OCI-LY3 (cell line): ENCODE measurements around the gene MAP3K12.
A peak's percentile ranks its signal among the peaks of the same experiment; 100 is the strongest.

Experiments used
- H2AFZ ChIP-seq: fragments of 200-600, 300-600 bp; shearing (Covaris generic); 2 replicates; pipeline ENCODE4 v1.6.0; 2014; ENCODE audit warnings: antibody characterized with exemption, low read depth, low read length
- H3K27ac ChIP-seq: fragments of 200-600, 300-600 bp; sonication (generic); 2 replicates; pipeline ENCODE4 v1.5.1; 2014; ENCODE audit warnings: mild to moderate bottlenecking, low read length, moderate library complexity, mixed read lengths
- H3K27me3 ChIP-seq: fragments of 200-600, 300-600 bp; sonication (generic); 2 replicates; pipeline ENCODE4 v1.6.1; 2014; ENCODE audit warnings: low read depth, low read length, mixed read lengths
- H3K36me3 ChIP-seq: fragments of 200-600, 300-600 bp; sonication (generic); replicated peaks from 2 replicates; pipeline ENCODE3; 2014; ENCODE audit warnings: low read depth, low read length, mixed read lengths
- H3K4me1 ChIP-seq: fragments of 300-600, 200-600 bp; sonication (generic); 2 replicates; pipeline ENCODE4 v1.6.1; 2014; ENCODE audit warnings: low read length, mixed read lengths
- H3K4me2 ChIP-seq: fragments of 200-600, 300-600 bp; sonication (generic); 2 replicates; pipeline ENCODE4 v1.6.1; 2014; ENCODE audit warnings: low read length, mixed read lengths
- H3K4me3 ChIP-seq: fragments of 300-600, 200-600 bp; sonication (generic); 2 replicates; pipeline ENCODE4 v1.5.1; 2014; ENCODE audit warnings: antibody characterized with exemption, mild to moderate bottlenecking, low read length, moderate library complexity
- H3K79me2 ChIP-seq: fragments of 300-600, 200-600 bp; shearing (Covaris generic); 2 replicates; pipeline ENCODE4 v1.6.1; 2014; ENCODE audit warnings: mild to moderate bottlenecking, low read length, mixed read lengths
- H3K9ac ChIP-seq: fragments of 300-600, 200-600 bp; shearing (Covaris generic); 2 replicates; pipeline ENCODE4 v1.6.0; 2014; ENCODE audit warnings: mild to moderate bottlenecking, low read length, moderate library complexity
- H3K9me3 ChIP-seq: fragments of 200-600, 300-600 bp; shearing (Covaris generic); 2 replicates; pipeline ENCODE4 v1.6.1; 2014; ENCODE audit warnings: low read length, mixed read lengths; ENCODE audit not compliant: insufficient read depth
- H4K20me1 ChIP-seq: fragments of 200-600, 300-600 bp; sonication (generic); 2 replicates; pipeline ENCODE4 v1.6.1; 2016; ENCODE audit warnings: low read length, mixed read lengths; ENCODE audit not compliant: insufficient read depth
- EZH2phosphoT487 ChIP-seq: fragments of 200-600 bp; shearing (Covaris generic); IDR thresholded peaks from 2 replicates; pipeline ENCODE4 v1.6.1; 2018; ENCODE audit warnings: antibody characterized with exemption, mixed run types, low read depth
- TF ChIP-seq, protein P1 (sequence below): fragments of 200-600, 300-600 bp; sonication (generic); IDR thresholded peaks from 2 replicates; pipeline ENCODE4 v1.5.1; 2014; ENCODE audit warnings: antibody characterized with exemption, low read length, low read depth

Gene MAP3K12

DNA sequence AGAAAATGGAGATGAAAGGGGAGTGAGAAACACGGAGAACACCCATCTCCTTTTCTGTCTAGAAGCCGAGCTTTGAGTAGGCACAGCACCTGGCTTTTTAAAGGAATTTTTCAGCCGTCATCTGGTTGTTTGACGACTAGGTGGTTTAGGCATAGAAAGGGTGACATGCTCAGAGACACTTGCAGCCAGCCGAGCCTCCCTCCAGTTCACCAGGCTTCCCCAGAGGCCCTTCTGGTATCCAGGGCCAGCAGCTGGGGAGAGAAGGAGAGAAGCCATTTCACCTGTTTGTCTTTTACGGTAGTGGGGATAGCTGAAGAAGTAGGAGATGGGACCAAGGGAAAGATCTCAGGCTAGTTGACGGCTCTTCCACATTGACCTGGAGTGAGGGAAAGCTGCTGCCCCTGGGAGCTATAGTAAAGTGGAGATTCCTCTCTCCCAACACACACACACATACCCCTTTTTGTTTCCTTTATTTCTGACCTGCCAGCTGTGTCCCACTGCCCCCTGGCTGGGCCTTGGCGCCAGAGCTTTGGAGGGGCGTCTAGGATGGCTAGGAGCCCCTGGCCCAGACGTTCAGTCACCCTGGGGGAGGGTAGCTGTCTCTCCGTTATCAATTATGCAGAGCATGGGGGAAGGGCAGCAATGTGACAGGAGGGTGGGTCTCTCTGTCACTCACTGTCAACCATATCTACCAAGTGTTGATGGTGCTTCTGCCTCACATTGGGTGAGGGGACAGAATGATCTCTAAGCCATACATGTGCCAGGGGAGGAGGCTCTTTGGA, 5.5 kb downstream of the MAP3K12 start:
- no peaks in the 10 kb centered on the region for H3K9me3 ChIP-seq
- H3K36me3 ChIP-seq, result no peaks in the 10 kb centered on the region
- H2AFZ ChIP-seq, result peak overlapping the region; percentile 69
- H3K4me1 ChIP-seq, result peaks cover 12% of the 10 kb centered on the region
- H3K4me3 ChIP-seq, result peak overlapping the region; percentile 82
- peak overlapping the region; percentile 12; the same call in 1 of the 2 replicates for H3K27ac ChIP-seq
- H3K4me2 ChIP-seq, result peak overlapping the region; percentile 72
- no peak for TF ChIP-seq EZH2phosphoT487
- TF ChIP-seq, protein P1, sequence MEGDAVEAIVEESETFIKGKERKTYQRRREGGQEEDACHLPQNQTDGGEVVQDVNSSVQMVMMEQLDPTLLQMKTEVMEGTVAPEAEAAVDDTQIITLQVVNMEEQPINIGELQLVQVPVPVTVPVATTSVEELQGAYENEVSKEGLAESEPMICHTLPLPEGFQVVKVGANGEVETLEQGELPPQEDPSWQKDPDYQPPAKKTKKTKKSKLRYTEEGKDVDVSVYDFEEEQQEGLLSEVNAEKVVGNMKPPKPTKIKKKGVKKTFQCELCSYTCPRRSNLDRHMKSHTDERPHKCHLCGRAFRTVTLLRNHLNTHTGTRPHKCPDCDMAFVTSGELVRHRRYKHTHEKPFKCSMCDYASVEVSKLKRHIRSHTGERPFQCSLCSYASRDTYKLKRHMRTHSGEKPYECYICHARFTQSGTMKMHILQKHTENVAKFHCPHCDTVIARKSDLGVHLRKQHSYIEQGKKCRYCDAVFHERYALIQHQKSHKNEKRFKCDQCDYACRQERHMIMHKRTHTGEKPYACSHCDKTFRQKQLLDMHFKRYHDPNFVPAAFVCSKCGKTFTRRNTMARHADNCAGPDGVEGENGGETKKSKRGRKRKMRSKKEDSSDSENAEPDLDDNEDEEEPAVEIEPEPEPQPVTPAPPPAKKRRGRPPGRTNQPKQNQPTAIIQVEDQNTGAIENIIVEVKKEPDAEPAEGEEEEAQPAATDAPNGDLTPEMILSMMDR, result no peak
- H3K79me2 ChIP-seq, result no peaks in the 10 kb centered on the region
- H3K9ac ChIP-seq, result peak overlapping the region; percentile 62
- H4K20me1 ChIP-seq, result no peaks in the 10 kb centered on the region
- no peaks in the 10 kb centered on the region for H3K27me3 ChIP-seq

DNA sequence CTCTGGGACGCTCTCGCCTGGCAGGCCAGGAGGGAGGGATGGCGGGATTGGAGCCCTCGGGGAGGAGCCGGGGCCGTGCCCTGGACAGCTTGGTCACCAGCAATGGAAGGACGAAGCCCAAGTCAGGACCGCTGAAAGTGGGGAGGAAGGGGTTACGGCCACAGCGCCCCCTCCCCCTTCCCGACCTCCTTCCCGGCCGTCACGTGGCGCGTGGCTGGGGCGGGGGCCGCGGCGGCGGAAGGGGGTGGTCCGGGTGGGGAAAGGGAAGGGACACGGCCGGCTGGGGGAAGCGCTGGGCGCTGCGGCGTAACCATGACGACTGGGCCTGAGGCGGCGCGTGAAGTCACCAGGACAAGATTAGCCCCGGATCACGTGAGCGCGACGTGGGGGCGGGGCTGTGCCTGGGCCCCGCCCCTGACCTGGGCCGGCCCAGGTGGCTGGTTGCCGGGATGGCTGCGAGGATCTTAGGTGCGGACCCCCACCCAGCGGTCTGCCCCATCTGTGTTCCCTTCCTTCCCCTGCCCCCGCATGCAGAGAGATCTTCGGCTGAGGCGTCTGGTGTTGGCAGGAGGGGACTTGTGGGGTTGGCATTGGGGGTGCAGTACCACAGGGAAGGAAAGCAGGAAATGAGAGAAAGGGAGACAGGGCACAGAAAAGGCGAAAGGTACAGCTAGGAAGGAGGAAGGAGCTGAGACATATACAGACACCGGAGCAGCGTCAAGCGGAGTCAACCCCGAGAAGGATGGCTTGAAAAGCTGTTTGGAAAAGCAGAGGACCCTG, 6.2 kb downstream of the MAP3K12 start:
- Histone ChIP-seq H3K9ac (peak overlapping the region; percentile 62), H3K36me3 (peaks cover under 1% of the 10 kb centered on the region), H3K4me2 (peak overlapping the region; percentile 72), H2AFZ (peak overlapping the region; percentile 69), H4K20me1 (no peaks in the 10 kb centered on the region), H3K9me3 (no peaks in the 10 kb centered on the region), H3K4me1 (peaks cover 7% of the 10 kb centered on the region), H3K4me3 (peak overlapping the region; percentile 82), H3K27ac (peak overlapping the region; percentile 12; the same call in 1 of the 2 replicates), H3K79me2 (no peaks in the 10 kb centered on the region), H3K27me3 (no peaks in the 10 kb centered on the region)
- TF ChIP-seq EZH2phosphoT487, result no peak
- TF ChIP-seq, protein P1, result no peak

DNA sequence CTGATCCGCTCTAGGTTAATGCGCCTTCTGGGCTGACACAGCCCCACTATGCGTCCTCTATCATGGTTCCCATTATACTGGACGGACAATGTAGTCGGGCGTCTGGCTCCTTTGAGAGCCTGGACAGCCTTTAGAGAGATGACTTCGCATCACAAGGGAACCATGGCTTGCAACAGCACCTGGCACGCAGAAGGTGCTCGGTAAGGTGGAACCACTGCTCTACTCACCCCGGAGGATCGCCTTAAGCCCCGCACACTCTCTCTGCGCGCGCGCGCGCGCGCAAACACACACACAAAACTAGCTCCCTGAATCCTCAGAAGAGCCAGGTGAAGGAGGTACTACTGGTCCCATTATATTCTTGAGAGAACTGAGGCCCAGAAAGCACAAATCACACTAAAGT, 7.1 kb downstream of the MAP3K12 start:
- H3K4me1 ChIP-seq, result peaks cover 7% of the 10 kb centered on the region
- H4K20me1 ChIP-seq, result no peaks in the 10 kb centered on the region
- peak overlapping the region; percentile 82 for H3K4me3 ChIP-seq
- H3K9ac ChIP-seq, result no peak overlapping the region
- no peaks in the 10 kb centered on the region for H3K9me3 ChIP-seq
- peaks cover 4% of the 10 kb centered on the region for H3K36me3 ChIP-seq
- no peak overlapping the region for H2AFZ ChIP-seq
- H3K4me2 ChIP-seq, result peak overlapping the region; percentile 72
- no peaks in the 10 kb centered on the region for H3K79me2 ChIP-seq
- no peaks in the 10 kb centered on the region for H3K27me3 ChIP-seq
- TF ChIP-seq, protein P1, result no peak
- TF ChIP-seq EZH2phosphoT487, result no peak
- no peak overlapping the region for H3K27ac ChIP-seq

DNA sequence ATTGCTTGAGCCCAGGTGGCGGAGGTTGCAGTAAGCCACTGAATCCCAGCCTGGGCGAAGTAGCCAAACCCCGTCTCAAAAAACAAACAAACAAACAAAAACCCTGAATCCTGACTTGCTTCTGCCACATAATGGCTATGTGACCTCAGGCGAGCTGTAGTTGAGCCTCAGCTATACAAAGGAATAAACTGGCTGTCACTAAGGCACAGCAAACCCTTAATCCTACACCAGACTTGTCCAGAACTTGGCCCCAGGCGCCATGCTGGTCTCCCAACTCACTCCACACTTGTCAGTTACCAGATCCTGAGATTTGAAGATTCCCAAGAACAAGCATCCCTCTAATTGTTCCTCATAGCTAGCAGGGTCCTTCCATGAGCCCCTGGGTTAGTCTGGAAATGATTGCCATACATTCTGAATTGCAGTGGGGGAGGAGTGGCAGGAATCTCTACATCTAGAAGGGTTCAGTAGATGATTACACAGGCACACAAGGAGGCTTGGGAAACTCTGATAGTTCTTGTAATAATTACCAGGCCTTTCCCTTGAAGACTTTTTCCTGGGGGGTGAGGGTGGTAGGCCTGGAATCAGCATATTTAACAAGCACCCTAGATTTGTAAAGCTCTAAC, 9.9 kb downstream of the MAP3K12 start:
- Histone ChIP-seq H3K79me2 (no peaks in the 10 kb centered on the region), H3K36me3 (peaks cover 8% of the 10 kb centered on the region), H3K9ac (no peak overlapping the region), H3K27me3 (no peaks in the 10 kb centered on the region), H3K9me3 (no peaks in the 10 kb centered on the region), H3K4me3 (no peak overlapping the region), H4K20me1 (no peaks in the 10 kb centered on the region; the same call in 1 of the 2 replicates), H2AFZ (no peak overlapping the region), H3K27ac (no peak overlapping the region), H3K4me2 (no peak overlapping the region), H3K4me1 (peaks cover 7% of the 10 kb centered on the region)
- TF ChIP-seq, protein P1, result no peak
- TF ChIP-seq EZH2phosphoT487, result no peak
